Measurements from ENCODE around the gene HERC5.

GRCh38 chr4:88516746-88517145 is 59.8 kb downstream of the HERC5 start:
- TF ChIP-seq CTCF (IDR thresholded peaks at IDR 0.05; ENCODE audit: insufficient read depth, low read length) (no peak), POLR2AphosphoS5 (IDR thresholded peaks at IDR 0.05; ENCODE audit: low read depth) (no peak), REST (IDR thresholded peaks at IDR 0.05; ENCODE audit: insufficient replicate concordance, low read depth) (no peak), SPI1 (IDR thresholded peaks at IDR 0.05; ENCODE audit: borderline replicate concordance, low read depth) (no peak), GABPA (IDR thresholded peaks at IDR 0.05; ENCODE audit: low read depth) (no peak)
